Measurements from ENCODE around the gene RAB11FIP4.

The RAB11FIP4 gene

DNA sequence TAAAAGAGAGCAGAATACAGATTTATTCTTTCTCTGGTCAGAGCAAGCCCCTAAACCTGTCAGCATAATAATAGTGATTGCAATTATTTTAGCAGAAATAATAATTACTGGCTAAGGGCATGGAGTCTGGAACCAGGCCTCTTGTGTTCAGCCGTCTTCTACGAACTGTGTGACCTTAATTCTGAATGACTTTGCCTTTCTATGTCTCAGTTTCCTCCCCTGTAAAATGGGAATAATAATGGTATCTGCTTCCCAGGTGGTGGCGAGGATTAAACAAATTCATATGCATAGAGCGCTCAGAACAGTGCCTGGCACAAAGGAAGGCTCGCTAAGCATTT is 33.4 kb downstream of the RAB11FIP4 start:
- H3K4me3 ChIP-seq (ENCODE audit: control insufficient read depth, low read depth, low read length), result no peak overlapping the region
- no peak for DNase-seq (ENCODE audit: low read depth)
- no peak for TF ChIP-seq CTCF (IDR thresholded peaks at IDR 0.05; ENCODE audit: control insufficient read depth, insufficient read depth, low read depth, low read length, missing control alignments)

- no peak for TF ChIP-seq CTCF (IDR thresholded peaks at IDR 0.05; ENCODE audit: control insufficient read depth, insufficient read depth, low read depth, low read length, missing control alignments)
- DNase-seq (ENCODE audit: low read depth), result no peak
- no peak overlapping the region for H3K4me3 ChIP-seq (ENCODE audit: control insufficient read depth, low read depth, low read length)
Measured at GRCh38 chr17:31425282-31426040, 34.0 kb downstream of the RAB11FIP4 start.

DNA sequence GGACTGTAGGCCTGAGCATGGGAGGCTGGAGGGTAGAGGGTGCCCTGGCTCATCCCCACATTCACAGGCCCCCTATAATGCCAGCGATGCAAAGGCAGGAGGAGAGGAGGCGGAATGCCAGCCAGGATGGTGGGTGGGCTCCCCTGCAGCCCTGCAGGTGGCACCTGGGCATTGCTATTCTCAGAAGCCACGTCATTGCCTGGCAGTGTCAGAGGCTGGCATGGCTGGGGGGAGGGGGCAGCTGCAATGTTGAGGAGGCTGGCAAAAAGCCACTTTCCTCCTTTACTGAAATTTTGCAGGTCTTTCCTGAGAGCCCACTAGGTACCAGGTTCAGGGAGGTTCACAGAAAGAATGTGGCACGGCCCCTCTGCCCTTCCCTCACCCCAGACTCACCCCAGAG is 36.2 kb downstream of the RAB11FIP4 start:
- no peak for DNase-seq (ENCODE audit: low read depth)
- no peak overlapping the region for H3K4me3 ChIP-seq (ENCODE audit: control insufficient read depth, low read depth, low read length)
- TF ChIP-seq CTCF (IDR thresholded peaks at IDR 0.05; ENCODE audit: control insufficient read depth, insufficient read depth, low read depth, low read length, missing control alignments), result no peak

- no peak overlapping the region for H3K4me3 ChIP-seq (ENCODE audit: control insufficient read depth, low read depth, low read length)
- no peak for DNase-seq (ENCODE audit: low read depth)
- no peak for TF ChIP-seq CTCF (IDR thresholded peaks at IDR 0.05; ENCODE audit: control insufficient read depth, insufficient read depth, low read depth, low read length, missing control alignments)
Measured at GRCh38 chr17:31428111-31428510, 36.6 kb downstream of the RAB11FIP4 start.

DNA sequence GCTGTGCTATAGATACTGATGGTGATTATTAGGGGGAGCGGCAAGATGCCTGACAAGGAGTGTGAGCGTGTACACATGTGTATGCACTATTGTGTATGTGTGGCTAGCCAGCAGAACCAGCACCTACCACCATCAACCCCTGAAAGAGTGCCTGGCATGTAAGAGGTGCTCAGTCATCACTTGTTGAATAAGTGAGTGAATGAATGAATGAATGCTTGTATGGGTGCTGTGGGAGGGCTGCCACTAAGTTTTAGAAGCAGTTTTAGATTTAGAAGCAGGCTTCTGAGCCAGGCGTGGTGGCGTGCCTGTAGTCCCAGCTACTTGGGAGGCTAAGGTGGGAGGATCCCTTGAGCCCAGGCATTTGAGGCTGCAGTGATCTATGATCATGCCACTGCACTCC is 37.0 kb downstream of the RAB11FIP4 start:
- H3K4me3 ChIP-seq (ENCODE audit: control insufficient read depth, low read depth, low read length), result no peak overlapping the region
- no peak for TF ChIP-seq CTCF (IDR thresholded peaks at IDR 0.05; ENCODE audit: control insufficient read depth, insufficient read depth, low read depth, low read length, missing control alignments)
- no peak for DNase-seq (ENCODE audit: low read depth)

- no peak for DNase-seq (ENCODE audit: low read depth)
- no peak overlapping the region for H3K4me3 ChIP-seq (ENCODE audit: control insufficient read depth, low read depth, low read length)
- no peak for TF ChIP-seq CTCF (IDR thresholded peaks at IDR 0.05; ENCODE audit: control insufficient read depth, insufficient read depth, low read depth, low read length, missing control alignments)
Measured at GRCh38 chr17:31431098-31431851, 39.8 kb downstream of the RAB11FIP4 start.

All from AG09309 (cell line).